Measurements from ENCODE around the gene LETMD1. TPM values are rescaled to one million over a fixed set of nuclear protein-coding genes. Genes with fewer than 3 reads are reported as not detected.

The LETMD1 gene
- total RNA-seq, 4 donors from 2014 or later, result 69.6 to 89.3 (median 80.9) TPM

DNA sequence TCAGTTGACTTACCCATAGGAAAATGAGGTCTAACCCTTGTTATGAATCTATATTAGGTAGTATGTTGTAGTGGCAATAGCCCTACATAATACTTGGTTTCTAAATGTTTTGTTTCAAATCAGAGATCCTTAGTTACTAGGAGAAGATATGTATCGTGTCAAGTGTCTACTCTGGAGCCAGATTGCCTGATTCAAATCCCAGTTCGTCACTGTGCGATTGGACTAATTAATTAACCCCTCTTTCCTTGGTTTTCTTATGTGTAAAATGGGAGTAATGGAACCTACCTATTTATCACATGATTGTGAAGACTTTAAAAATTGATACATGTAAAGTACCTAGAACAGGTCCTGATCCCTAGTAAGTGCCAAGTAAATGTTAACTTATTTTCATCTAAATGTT is 1.4 kb downstream of the LETMD1 start:
- TF ChIP-seq, protein P1, sequence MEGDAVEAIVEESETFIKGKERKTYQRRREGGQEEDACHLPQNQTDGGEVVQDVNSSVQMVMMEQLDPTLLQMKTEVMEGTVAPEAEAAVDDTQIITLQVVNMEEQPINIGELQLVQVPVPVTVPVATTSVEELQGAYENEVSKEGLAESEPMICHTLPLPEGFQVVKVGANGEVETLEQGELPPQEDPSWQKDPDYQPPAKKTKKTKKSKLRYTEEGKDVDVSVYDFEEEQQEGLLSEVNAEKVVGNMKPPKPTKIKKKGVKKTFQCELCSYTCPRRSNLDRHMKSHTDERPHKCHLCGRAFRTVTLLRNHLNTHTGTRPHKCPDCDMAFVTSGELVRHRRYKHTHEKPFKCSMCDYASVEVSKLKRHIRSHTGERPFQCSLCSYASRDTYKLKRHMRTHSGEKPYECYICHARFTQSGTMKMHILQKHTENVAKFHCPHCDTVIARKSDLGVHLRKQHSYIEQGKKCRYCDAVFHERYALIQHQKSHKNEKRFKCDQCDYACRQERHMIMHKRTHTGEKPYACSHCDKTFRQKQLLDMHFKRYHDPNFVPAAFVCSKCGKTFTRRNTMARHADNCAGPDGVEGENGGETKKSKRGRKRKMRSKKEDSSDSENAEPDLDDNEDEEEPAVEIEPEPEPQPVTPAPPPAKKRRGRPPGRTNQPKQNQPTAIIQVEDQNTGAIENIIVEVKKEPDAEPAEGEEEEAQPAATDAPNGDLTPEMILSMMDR (IDR thresholded peaks at IDR 0.05; ENCODE audit: low read depth), result no peak

DNA sequence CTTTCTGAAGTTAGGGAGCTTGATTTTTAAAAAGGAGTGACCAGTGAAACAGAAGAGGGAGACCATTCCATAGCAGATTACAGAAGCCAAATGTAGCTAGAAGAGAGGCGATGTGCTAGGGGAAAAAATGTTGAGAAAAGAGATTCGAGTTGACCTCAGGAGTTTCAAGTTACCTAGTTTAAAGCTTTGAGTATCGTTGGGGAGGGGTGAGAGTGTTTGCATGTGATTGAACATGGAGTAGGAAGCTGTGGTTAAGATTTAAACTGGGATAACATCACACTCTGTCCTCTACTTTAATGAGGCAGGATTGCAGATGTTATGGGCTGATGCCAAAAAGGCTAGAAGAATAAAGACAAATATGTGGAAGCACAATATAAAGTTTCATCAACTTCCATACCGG is 3.7 kb downstream of the LETMD1 start:
- TF ChIP-seq, protein P1 (IDR thresholded peaks at IDR 0.05; ENCODE audit: low read depth), result no peak

- TF ChIP-seq, protein P1 (IDR thresholded peaks at IDR 0.05; ENCODE audit: low read depth), result no peak
These were observed 6.9 kb downstream of the LETMD1 start for GRCh38 chr12:51055060-51055459.

- TF ChIP-seq, protein P1 (IDR thresholded peaks at IDR 0.05; ENCODE audit: low read depth), result no peak
These were observed 8.1 kb downstream of the LETMD1 start for GRCh38 chr12:51056242-51056641.

- TF ChIP-seq, protein P1 (IDR thresholded peaks at IDR 0.05; ENCODE audit: low read depth), result no peak
These were observed 11.0 kb downstream of the LETMD1 start for GRCh38 chr12:51059086-51059485.

GRCh38 chr12:51062631-51063397 is 14.7 kb downstream of the LETMD1 start:
- TF ChIP-seq, protein P1 (IDR thresholded peaks at IDR 0.05; ENCODE audit: low read depth), result no peak

GRCh38 chr12:51065530-51065929 is 17.4 kb downstream of the LETMD1 start:
- TF ChIP-seq, protein P1 (IDR thresholded peaks at IDR 0.05; ENCODE audit: low read depth), result no peak
